ENCODE data around the gene CLP1. TPM values are rescaled to one million over a fixed set of nuclear protein-coding genes. Genes with fewer than 3 reads are reported as not detected.

The CLP1 gene
- polyA plus RNA-seq, 1 of the 3 experiments (the other 2 are of a cell fraction), result 18.1 TPM

- Histone ChIP-seq H3K4me2 (no peak overlapping the region), H3F3A (replicated peaks; ENCODE audit: insufficient read depth) (peaks cover 34% of the 10 kb centered on the region), H3K9me3 (no peaks in the 10 kb centered on the region), H3K27ac (ENCODE audit: low read depth in 2 of 2, low read length in 1 of 2) (no peak overlapping the region), H3K27me3 (ENCODE audit: insufficient read depth) (no peaks in the 10 kb centered on the region), H2AFZ (ENCODE audit: low read depth) (no peak overlapping the region), H3K79me2 (ENCODE audit: insufficient read depth) (0 out of 2 replicates have a peak, but pooled peaks cover 8% of the 10 kb centered on the region), H3K9me2 (no peaks in the 10 kb centered on the region), H3K9ac (no peak overlapping the region), H3K4me1 (ENCODE audit: control insufficient read depth in 1 of 2, insufficient read depth in 2 of 2, low read depth in 1 of 2, low read length in 1 of 2) (peaks cover 0 to 3% of the 10 kb centered on the region in 2 experiments; a peak in 1 of 4 replicates), H4K20me1 (ENCODE audit: insufficient read depth) (no peaks in the 10 kb centered on the region), H3K4me3 (ENCODE audit: low read depth in 2 of 2, low read length in 1 of 2) (no peak overlapping the region), H3K36me3 (replicated peaks in 1 of 2; ENCODE audit: control insufficient read depth in 1 of 2, insufficient read depth in 2 of 2, low read length in 1 of 2) (peaks cover 67 to 70% of the 10 kb centered on the region in 2 experiments)
- TF ChIP-seq ELF1 (IDR thresholded peaks at IDR 0.05), result no peak
- no peak for TF ChIP-seq RAD21 (IDR thresholded peaks at IDR 0.05; ENCODE audit: low read length)
- TF ChIP-seq MAX (IDR thresholded peaks at IDR 0.05; ENCODE audit: low read depth), result no peak
- TF ChIP-seq MXI1 (IDR thresholded peaks at IDR 0.05; ENCODE audit: low read depth, low read length), result no peak
- TF ChIP-seq NFIC (IDR thresholded peaks at IDR 0.05; ENCODE audit: borderline replicate concordance), result no peak
- TF ChIP-seq TCF12 (IDR thresholded peaks at IDR 0.05), result no peak
- no peak for TF ChIP-seq RXRA (IDR thresholded peaks at IDR 0.05; ENCODE audit: borderline replicate concordance, low read depth)
- TF ChIP-seq FOXJ3 (CRISPR knock-in tag; IDR thresholded peaks at IDR 0.05), result no peak
- no peak for TF ChIP-seq SMC3 (IDR thresholded peaks at IDR 0.05; ENCODE audit: low read depth, low read length)
- TF ChIP-seq FOXM1 (IDR thresholded peaks at IDR 0.05; ENCODE audit: low read depth), result no peak
- TF ChIP-seq IRF3 (IDR thresholded peaks at IDR 0.05; ENCODE audit: low read depth, low read length), result no peak
- TF ChIP-seq EZH2phosphoT487 (IDR thresholded peaks at IDR 0.05; ENCODE audit: borderline replicate concordance, low read depth), result no peak
- no peak for DNase-seq
- ChIA-PET POLR2A (no interaction called here), CTCF (no interaction called here)
- WGBS (ENCODE audit: low lambda C conversion rate), result 95% methylated on average over 10 of the region's 10 CpGs
These were observed 42.3 kb downstream of the CLP1 start for GRCh38 chr11:57699813-57700212.

- ChIA-PET POLR2A (interaction anchor here (0.6 kb wide), 1 partner anchor 9 kb away, joined by 3 read pairs; no protein-coding TSS in a partner anchor), CTCF (no interaction called here)
- no peaks in the 10 kb centered on the region for H4K20me1 ChIP-seq (ENCODE audit: insufficient read depth)
- H3K27ac ChIP-seq (ENCODE audit: low read depth in 2 of 2, low read length in 1 of 2), result no peak overlapping the region
- H3K27me3 ChIP-seq (ENCODE audit: insufficient read depth), result no peaks in the 10 kb centered on the region
- 88% methylated on average over 3 of the region's 3 CpGs for WGBS (ENCODE audit: low lambda C conversion rate)
- H3K9me2 ChIP-seq, result no peaks in the 10 kb centered on the region
- no peak overlapping the region for H3K4me2 ChIP-seq
- H3F3A ChIP-seq (replicated peaks; ENCODE audit: insufficient read depth), result peaks cover 37% of the 10 kb centered on the region
- peaks cover 10% of the 10 kb centered on the region; the same call in 1 of the 2 replicates for H3K79me2 ChIP-seq (ENCODE audit: insufficient read depth)
- TF ChIP-seq GATA2 (CRISPR knock-in tag; IDR thresholded peaks at IDR 0.05), result no peak
- no peak for TF ChIP-seq TAF1 (IDR thresholded peaks at IDR 0.05; ENCODE audit: borderline replicate concordance, low read depth, low read length)
- TF ChIP-seq TCF12 (IDR thresholded peaks at IDR 0.05), result no peak
- no peak for TF ChIP-seq ELF1 (IDR thresholded peaks at IDR 0.05)
- no peak for TF ChIP-seq NRF1 (IDR thresholded peaks at IDR 0.05; ENCODE audit: low read depth, low read length)
- TF ChIP-seq FOSL2 (IDR thresholded peaks at IDR 0.05; ENCODE audit: borderline replicate concordance, low read depth), result no peak
- TF ChIP-seq REST (IDR thresholded peaks at IDR 0.05; ENCODE audit: low read depth, low read length), result no peak
- TF ChIP-seq MAX (IDR thresholded peaks at IDR 0.05; ENCODE audit: low read depth), result no peak
- TF ChIP-seq RXRA (IDR thresholded peaks at IDR 0.05; ENCODE audit: borderline replicate concordance, low read depth), result no peak
- TF ChIP-seq IRF3 (IDR thresholded peaks at IDR 0.05; ENCODE audit: low read depth, low read length), result no peak
- no peak for TF ChIP-seq SMC3 (IDR thresholded peaks at IDR 0.05; ENCODE audit: low read depth, low read length)
- no peak overlapping the region for H2AFZ ChIP-seq (ENCODE audit: low read depth)
- no peak overlapping the region for H3K4me3 ChIP-seq (ENCODE audit: low read depth in 2 of 2, low read length in 1 of 2)
- H3K36me3 ChIP-seq (replicated peaks in 1 of 2; ENCODE audit: control insufficient read depth in 1 of 2, insufficient read depth in 2 of 2, low read length in 1 of 2), result peaks cover 64 to 72% of the 10 kb centered on the region in 2 experiments
- DNase-seq, result no peak
- H3K4me1 ChIP-seq (ENCODE audit: control insufficient read depth in 1 of 2, insufficient read depth in 2 of 2, low read depth in 1 of 2, low read length in 1 of 2), result peaks cover 0 to 3% of the 10 kb centered on the region in 2 experiments; a peak in 1 of 4 replicates
- no peak overlapping the region for H3K9ac ChIP-seq
- no peaks in the 10 kb centered on the region for H3K9me3 ChIP-seq
These were observed 42.9 kb downstream of the CLP1 start for GRCh38 chr11:57700425-57700824.
